Sigmoid colon (tissue), 3 donors: ENCODE measurements around the gene ARL11.

Experiments used
- POLR2A ChIP-seq, 2 donors: fragments of 450-650 bp; IDR thresholded peaks; one replicate each; pipeline ENCODE4 v1.6.1; 2016; ENCODE audit warnings: antibody characterized with exemption in 2 of 2, mild to moderate bottlenecking in 2 of 2, moderate library complexity in 2 of 2
- TF ChIP-seq, protein P1 (sequence below), 4 experiments: fragments of 450-650 bp in 3 of 4; fragments of 200-600 bp in 1 of 4; IDR thresholded peaks; one replicate each; pipeline ENCODE4 v1.5.1; 2016 to 2019; ENCODE audit warnings: antibody characterized with exemption in 4 of 4, mild to moderate bottlenecking in 3 of 4, moderate library complexity in 2 of 4

DNA sequence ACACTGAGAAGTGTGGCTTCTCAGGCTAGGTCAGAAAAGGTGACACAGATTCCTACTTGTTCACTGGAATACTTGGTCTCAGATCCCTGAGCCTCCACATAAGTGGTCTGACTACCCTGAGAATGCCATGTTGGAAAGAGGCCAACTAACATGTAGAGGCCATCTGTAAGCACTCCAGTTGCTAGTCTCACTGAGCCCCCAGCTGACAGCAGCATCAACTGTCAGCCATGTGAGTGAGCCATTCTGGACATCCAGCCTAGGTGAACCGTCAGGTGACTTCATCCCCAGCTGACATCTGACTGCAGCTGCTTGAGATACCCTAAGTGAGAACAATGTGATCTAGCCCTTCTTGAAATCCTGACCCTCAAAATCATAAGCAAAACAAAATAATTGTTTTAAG is 18.1 kb upstream of the ARL11 start:
- TF ChIP-seq, protein P1, sequence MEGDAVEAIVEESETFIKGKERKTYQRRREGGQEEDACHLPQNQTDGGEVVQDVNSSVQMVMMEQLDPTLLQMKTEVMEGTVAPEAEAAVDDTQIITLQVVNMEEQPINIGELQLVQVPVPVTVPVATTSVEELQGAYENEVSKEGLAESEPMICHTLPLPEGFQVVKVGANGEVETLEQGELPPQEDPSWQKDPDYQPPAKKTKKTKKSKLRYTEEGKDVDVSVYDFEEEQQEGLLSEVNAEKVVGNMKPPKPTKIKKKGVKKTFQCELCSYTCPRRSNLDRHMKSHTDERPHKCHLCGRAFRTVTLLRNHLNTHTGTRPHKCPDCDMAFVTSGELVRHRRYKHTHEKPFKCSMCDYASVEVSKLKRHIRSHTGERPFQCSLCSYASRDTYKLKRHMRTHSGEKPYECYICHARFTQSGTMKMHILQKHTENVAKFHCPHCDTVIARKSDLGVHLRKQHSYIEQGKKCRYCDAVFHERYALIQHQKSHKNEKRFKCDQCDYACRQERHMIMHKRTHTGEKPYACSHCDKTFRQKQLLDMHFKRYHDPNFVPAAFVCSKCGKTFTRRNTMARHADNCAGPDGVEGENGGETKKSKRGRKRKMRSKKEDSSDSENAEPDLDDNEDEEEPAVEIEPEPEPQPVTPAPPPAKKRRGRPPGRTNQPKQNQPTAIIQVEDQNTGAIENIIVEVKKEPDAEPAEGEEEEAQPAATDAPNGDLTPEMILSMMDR (IDR thresholded peaks at IDR 0.05) = no peak
- no peak for TF ChIP-seq POLR2A (IDR thresholded peaks at IDR 0.05)
